ENCODE results near the gene PRDM9.
"Not testable (repeated sequence)": the region's sequence is repeated elsewhere in the genome, so short reads cannot be mapped to it uniquely, and the experiment has no call there.

The PRDM9 gene

GRCh38 chr5:23494558-23494957 lies 12.9 kb upstream of the PRDM9 start:
- no peaks in the 10 kb centered on the region for H4K20me1 ChIP-seq (ENCODE audit: insufficient read depth, low read length, poor library complexity, severe bottlenecking)
- no peak overlapping the region for H2AFZ ChIP-seq (ENCODE audit: low read length)
- no peak overlapping the region for H3K9ac ChIP-seq (ENCODE audit: low read depth, low read length, poor library complexity, severe bottlenecking)
- H3K79me2 ChIP-seq (ENCODE audit: insufficient read depth, low read length) = no peaks in the 10 kb centered on the region
- no peak overlapping the region for H3K4me3 ChIP-seq (ENCODE audit: low read length, poor library complexity, severe bottlenecking)
- no peaks in the 10 kb centered on the region for H3K4me1 ChIP-seq (ENCODE audit: insufficient read depth, low read length, poor library complexity, severe bottlenecking)
- no peak overlapping the region for H3K4me2 ChIP-seq (ENCODE audit: low read depth, low read length, poor library complexity, severe bottlenecking)
- H3F3A ChIP-seq (ENCODE audit: low read depth) = no peaks in the 10 kb centered on the region
- no peaks in the 10 kb centered on the region for H3K27me3 ChIP-seq (ENCODE audit: insufficient read depth, low read length, poor library complexity, severe bottlenecking)
- no peaks in the 10 kb centered on the region for H3K36me3 ChIP-seq (ENCODE audit: insufficient read depth, low read length)
- TF ChIP-seq EZH2phosphoT487 (IDR thresholded peaks at IDR 0.05; ENCODE audit: borderline replicate concordance) = no peak
- TF ChIP-seq CTCF (conservative IDR thresholded peaks at IDR 0.05; ENCODE audit: low read length) = no peak
- no peaks in the 10 kb centered on the region for H3K9me2 ChIP-seq (replicated peaks; ENCODE audit: low read depth, low read length)
- no peaks in the 10 kb centered on the region for H3K9me3 ChIP-seq (ENCODE audit: insufficient read depth, low read depth, low read length)

- TF ChIP-seq CTCF (conservative IDR thresholded peaks at IDR 0.05; ENCODE audit: low read length) (no peak), EZH2phosphoT487 (IDR thresholded peaks at IDR 0.05; ENCODE audit: borderline replicate concordance) (no peak)
- Histone ChIP-seq H3K9me3 (ENCODE audit: insufficient read depth, low read depth, low read length) (no peaks in the 10 kb centered on the region), H3K4me3 (ENCODE audit: low read length, poor library complexity, severe bottlenecking) (no peak overlapping the region), H3K9me2 (replicated peaks; ENCODE audit: low read depth, low read length) (no peaks in the 10 kb centered on the region), H3K4me2 (ENCODE audit: low read depth, low read length, poor library complexity, severe bottlenecking) (no peak overlapping the region), H3F3A (ENCODE audit: low read depth) (no peaks in the 10 kb centered on the region), H4K20me1 (ENCODE audit: insufficient read depth, low read length, poor library complexity, severe bottlenecking) (no peaks in the 10 kb centered on the region), H3K9ac (ENCODE audit: low read depth, low read length, poor library complexity, severe bottlenecking) (no peak overlapping the region), H3K27me3 (ENCODE audit: insufficient read depth, low read length, poor library complexity, severe bottlenecking) (no peaks in the 10 kb centered on the region), H2AFZ (ENCODE audit: low read length) (no peak overlapping the region), H3K79me2 (ENCODE audit: insufficient read depth, low read length) (no peaks in the 10 kb centered on the region), H3K4me1 (ENCODE audit: insufficient read depth, low read length, poor library complexity, severe bottlenecking) (no peaks in the 10 kb centered on the region), H3K36me3 (ENCODE audit: insufficient read depth, low read length) (no peaks in the 10 kb centered on the region)
Measured at GRCh38 chr5:23496576-23496975, 10.8 kb upstream of the PRDM9 start.

GRCh38 chr5:23506329-23507236 lies 826 bp upstream of the PRDM9 start:
- H3K4me1 ChIP-seq (ENCODE audit: insufficient read depth, low read length, poor library complexity, severe bottlenecking) = no peaks in the 10 kb centered on the region
- TF ChIP-seq CTCF (conservative IDR thresholded peaks at IDR 0.05; ENCODE audit: low read length) (no peak), EZH2phosphoT487 (IDR thresholded peaks at IDR 0.05; ENCODE audit: borderline replicate concordance) (no peak)
- no peaks in the 10 kb centered on the region for H3K27me3 ChIP-seq (ENCODE audit: insufficient read depth, low read length, poor library complexity, severe bottlenecking)
- H2AFZ ChIP-seq (ENCODE audit: low read length) = no peak overlapping the region
- H3K9me2 ChIP-seq (replicated peaks; ENCODE audit: low read depth, low read length) = no peaks in the 10 kb centered on the region
- H3K36me3 ChIP-seq (ENCODE audit: insufficient read depth, low read length) = no peaks in the 10 kb centered on the region
- H3K79me2 ChIP-seq (ENCODE audit: insufficient read depth, low read length) = no peaks in the 10 kb centered on the region
- H3F3A ChIP-seq (ENCODE audit: low read depth) = no peaks in the 10 kb centered on the region
- H3K9ac ChIP-seq (ENCODE audit: low read depth, low read length, poor library complexity, severe bottlenecking) = no peak overlapping the region
- no peaks in the 10 kb centered on the region for H4K20me1 ChIP-seq (ENCODE audit: insufficient read depth, low read length, poor library complexity, severe bottlenecking)
- H3K4me3 ChIP-seq (ENCODE audit: low read length, poor library complexity, severe bottlenecking) = no peak overlapping the region
- H3K4me2 ChIP-seq (ENCODE audit: low read depth, low read length, poor library complexity, severe bottlenecking) = no peak overlapping the region
- H3K9me3 ChIP-seq (ENCODE audit: insufficient read depth, low read depth, low read length) = no peaks in the 10 kb centered on the region

GRCh38 chr5:23510434-23510833 lies 3.0 kb downstream of the PRDM9 start:
- H3K9me2 ChIP-seq (replicated peaks; ENCODE audit: low read depth, low read length); H3K27me3 ChIP-seq (ENCODE audit: insufficient read depth, low read length, poor library complexity, severe bottlenecking); H3K4me1 ChIP-seq (ENCODE audit: insufficient read depth, low read length, poor library complexity, severe bottlenecking); H3F3A ChIP-seq (ENCODE audit: low read depth); H4K20me1 ChIP-seq (ENCODE audit: insufficient read depth, low read length, poor library complexity, severe bottlenecking); H2AFZ ChIP-seq (ENCODE audit: low read length); H3K79me2 ChIP-seq (ENCODE audit: insufficient read depth, low read length); H3K9me3 ChIP-seq (ENCODE audit: insufficient read depth, low read depth, low read length); H3K4me3 ChIP-seq (ENCODE audit: low read length, poor library complexity, severe bottlenecking); H3K36me3 ChIP-seq (ENCODE audit: insufficient read depth, low read length); H3K9ac ChIP-seq (ENCODE audit: low read depth, low read length, poor library complexity, severe bottlenecking); H3K4me2 ChIP-seq (ENCODE audit: low read depth, low read length, poor library complexity, severe bottlenecking): not testable (repeated sequence)
